Suprapubic skin (tissue), 4 donors: ENCODE results near the gene C2CD5. TPM values are rescaled to one million over a fixed set of nuclear protein-coding genes. Genes with fewer than 3 reads are reported as not detected.

Experiments
- DNase-seq, 2 donors: peaks; one replicate each; pipeline ENCODE4 v3.0.0-alpha.2; 2019; ENCODE audit warnings: low spot score in 2 of 2
- H3K27ac ChIP-seq: fragments of 200-600 bp; sonication (generic); one replicate; pipeline ENCODE4 v1.5.1; 2019
- H3K27me3 ChIP-seq: fragments of 200-600 bp; sonication (generic); one replicate; pipeline ENCODE4 v1.5.1; 2019
- H3K36me3 ChIP-seq: fragments of 200-600 bp; sonication (generic); one replicate; pipeline ENCODE4 v1.5.1; 2019
- H3K4me1 ChIP-seq: fragments of 200-600 bp; sonication (generic); one replicate; pipeline ENCODE4 v1.5.1; 2019
- H3K4me3 ChIP-seq: fragments of 200-600 bp; sonication (generic); one replicate; pipeline ENCODE4 v1.5.1; 2019; ENCODE audit warnings: mild to moderate bottlenecking
- H3K9me3 ChIP-seq: fragments of 200-600 bp; sonication (generic); one replicate; pipeline ENCODE4 v1.5.1; 2019
- EP300 ChIP-seq: sonication (generic); formaldehyde crosslinking; IDR thresholded peaks from one replicate; pipeline ENCODE4 v1.6.1; 2017; ENCODE audit warnings: antibody characterized with exemption
- POLR2A ChIP-seq, 2 donors: fragments of 450-650 bp; IDR thresholded peaks; one replicate each; pipeline ENCODE4 v1.6.1; 2017; ENCODE audit warnings: antibody characterized with exemption in 2 of 2, mild to moderate bottlenecking in 2 of 2, moderate library complexity in 2 of 2
- POLR2AphosphoS5 ChIP-seq, 3 donors: sonication (generic); formaldehyde crosslinking; IDR thresholded peaks; one replicate each; pipeline ENCODE4 v1.6.1; 2017; ENCODE audit warnings: antibody characterized with exemption in 3 of 3
- WGBS: methylation state at CpG from one replicate; pipeline ENCODE4 v1.1.5; 2018; 5-methylcytosine and 5-hydroxymethylcytosine counted together
- total RNA-seq, 4 donors: library from RNA; depleted of rRNA; stranded (reverse); fragments of >200 nt; gene quantifications; one replicate each; pipeline ENCODE4 v1.1.0, GENCODE V29; 2016
- TF ChIP-seq, protein P1 (sequence below), 2 donors: fragments of 200-600 bp in 1 of 2; fragments of 450-650 bp in 1 of 2; sonication (generic) in 1 of 2; IDR thresholded peaks; one replicate each; pipeline ENCODE4 v1.5.1; 2016 to 2019; ENCODE audit warnings: antibody characterized with exemption in 2 of 2, mild to moderate bottlenecking in 1 of 2, moderate library complexity in 1 of 2

The C2CD5 gene
- total RNA-seq, 4 donors from 2014 or later, result 23.1 to 39.2 (median 27.7) TPM

DNA sequence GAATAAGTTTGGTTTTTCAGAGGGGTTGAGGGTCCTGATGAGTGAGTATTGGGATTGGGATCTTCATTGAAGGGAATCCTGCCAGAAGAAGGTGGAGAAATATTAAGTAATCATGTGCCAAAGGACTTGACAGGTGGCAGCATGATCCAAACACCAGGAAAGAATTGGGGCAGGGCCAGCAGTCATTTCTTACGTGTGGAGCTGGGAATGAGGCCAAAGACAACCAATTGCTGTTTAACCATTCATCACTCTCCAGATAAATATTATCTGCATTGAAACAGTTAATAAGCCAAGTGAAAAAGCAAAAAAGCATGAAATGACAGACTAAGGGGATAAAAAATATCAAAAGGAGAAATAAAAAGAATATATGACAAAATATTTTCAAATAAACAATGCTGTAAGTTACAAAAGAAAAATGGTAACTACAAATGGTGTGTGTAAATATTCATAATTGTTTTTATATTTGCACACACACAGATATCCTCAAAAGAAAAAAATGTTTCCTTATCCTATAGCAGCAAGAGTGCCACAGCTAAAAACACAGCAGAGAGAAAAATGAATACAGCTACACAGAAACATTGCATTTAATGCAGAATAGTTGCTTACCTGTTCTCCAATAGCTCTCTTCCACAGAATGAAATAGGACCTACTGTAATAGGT, 26.2 kb downstream of the C2CD5 start:
- WGBS, result 14% methylated on average over 1 of the region's 1 CpG
- H3K27me3 ChIP-seq, result no peaks in the 10 kb centered on the region
- H3K9me3 ChIP-seq, result no peaks in the 10 kb centered on the region
- peaks cover 16% of the 10 kb centered on the region for H3K36me3 ChIP-seq
- DNase-seq, result no peak
- peaks cover 7% of the 10 kb centered on the region for H3K4me1 ChIP-seq
- H3K27ac ChIP-seq, result no peak overlapping the region
- H3K4me3 ChIP-seq, result no peak overlapping the region
- no peak for TF ChIP-seq POLR2A (IDR thresholded peaks at IDR 0.05)
- TF ChIP-seq, protein P1, sequence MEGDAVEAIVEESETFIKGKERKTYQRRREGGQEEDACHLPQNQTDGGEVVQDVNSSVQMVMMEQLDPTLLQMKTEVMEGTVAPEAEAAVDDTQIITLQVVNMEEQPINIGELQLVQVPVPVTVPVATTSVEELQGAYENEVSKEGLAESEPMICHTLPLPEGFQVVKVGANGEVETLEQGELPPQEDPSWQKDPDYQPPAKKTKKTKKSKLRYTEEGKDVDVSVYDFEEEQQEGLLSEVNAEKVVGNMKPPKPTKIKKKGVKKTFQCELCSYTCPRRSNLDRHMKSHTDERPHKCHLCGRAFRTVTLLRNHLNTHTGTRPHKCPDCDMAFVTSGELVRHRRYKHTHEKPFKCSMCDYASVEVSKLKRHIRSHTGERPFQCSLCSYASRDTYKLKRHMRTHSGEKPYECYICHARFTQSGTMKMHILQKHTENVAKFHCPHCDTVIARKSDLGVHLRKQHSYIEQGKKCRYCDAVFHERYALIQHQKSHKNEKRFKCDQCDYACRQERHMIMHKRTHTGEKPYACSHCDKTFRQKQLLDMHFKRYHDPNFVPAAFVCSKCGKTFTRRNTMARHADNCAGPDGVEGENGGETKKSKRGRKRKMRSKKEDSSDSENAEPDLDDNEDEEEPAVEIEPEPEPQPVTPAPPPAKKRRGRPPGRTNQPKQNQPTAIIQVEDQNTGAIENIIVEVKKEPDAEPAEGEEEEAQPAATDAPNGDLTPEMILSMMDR (IDR thresholded peaks at IDR 0.05), result no peak
- no peak for TF ChIP-seq POLR2AphosphoS5 (IDR thresholded peaks at IDR 0.05)
- no peak for TF ChIP-seq EP300

DNA sequence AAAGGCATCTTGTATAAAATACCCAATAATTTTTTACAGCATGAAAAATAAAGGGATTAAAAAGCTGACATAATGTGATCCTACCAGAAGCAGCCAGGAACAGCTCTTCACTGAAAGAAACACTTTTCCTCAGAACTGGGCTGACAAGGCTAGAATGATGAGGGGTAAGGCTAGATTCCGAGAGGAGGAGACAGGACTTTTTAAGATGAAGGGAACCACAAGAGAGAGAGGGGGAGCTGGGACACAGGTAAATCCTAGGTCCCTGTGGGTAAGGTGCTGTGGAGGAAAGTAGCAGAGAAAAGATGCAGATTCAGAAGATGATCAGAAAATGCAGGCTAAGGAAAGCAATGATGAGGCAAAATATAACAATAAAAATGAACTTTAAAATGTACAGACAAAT, 29.5 kb downstream of the C2CD5 start:
- DNase-seq, result no peak
- 89% methylated on average over 1 of the region's 1 CpG for WGBS
- TF ChIP-seq POLR2A (IDR thresholded peaks at IDR 0.05) (no peak), EP300 (no peak), POLR2AphosphoS5 (IDR thresholded peaks at IDR 0.05) (no peak)
- TF ChIP-seq, protein P1 (IDR thresholded peaks at IDR 0.05), result no peak

DNA sequence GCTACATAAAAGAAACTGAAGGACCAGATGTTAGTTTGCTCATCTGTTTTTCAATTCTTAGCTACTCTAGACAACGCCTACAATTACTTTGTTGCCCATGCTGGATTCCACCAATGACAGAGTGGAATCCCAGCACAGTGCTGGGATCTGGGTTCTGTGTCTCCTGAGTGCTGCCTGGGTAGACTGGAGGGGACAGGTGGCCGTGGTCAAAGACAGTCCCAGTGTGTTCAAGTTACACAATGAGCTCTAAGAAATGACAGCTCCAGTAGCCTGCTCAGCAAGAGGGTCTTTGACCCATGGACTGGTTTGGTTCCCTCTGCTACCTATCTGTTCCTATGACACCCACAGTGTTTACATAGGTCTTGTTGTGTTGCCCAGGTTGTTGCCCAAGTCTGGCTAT, 38.5 kb downstream of the C2CD5 start:
- no peak overlapping the region for H3K4me3 ChIP-seq
- TF ChIP-seq POLR2AphosphoS5 (IDR thresholded peaks at IDR 0.05), result no peak
- no peak for TF ChIP-seq POLR2A (IDR thresholded peaks at IDR 0.05)
- TF ChIP-seq, protein P1 (IDR thresholded peaks at IDR 0.05), result no peak
- H3K27ac ChIP-seq, result no peak overlapping the region
- DNase-seq, result no peak
- no peaks in the 10 kb centered on the region for H3K9me3 ChIP-seq
- WGBS, result 85% methylated on average over 2 of the region's 2 CpGs
- peaks cover 32% of the 10 kb centered on the region for H3K36me3 ChIP-seq
- H3K27me3 ChIP-seq, result no peaks in the 10 kb centered on the region
- no peaks in the 10 kb centered on the region for H3K4me1 ChIP-seq

More for the DNA sequence above, 29.5 kb downstream of the C2CD5 start:
- H3K4me3 ChIP-seq, result no peak overlapping the region
- H3K9me3 ChIP-seq, result no peaks in the 10 kb centered on the region
- peaks cover 7% of the 10 kb centered on the region for H3K36me3 ChIP-seq
- H3K27ac ChIP-seq, result no peak overlapping the region
- H3K4me1 ChIP-seq, result peaks cover 7% of the 10 kb centered on the region
- no peaks in the 10 kb centered on the region for H3K27me3 ChIP-seq

- no peaks in the 10 kb centered on the region for H3K4me1 ChIP-seq
- WGBS, result 95% methylated on average over 4 of the region's 4 CpGs
- TF ChIP-seq, protein P1 (IDR thresholded peaks at IDR 0.05), result no peak
- TF ChIP-seq POLR2A (IDR thresholded peaks at IDR 0.05), result no peak
- no peak for TF ChIP-seq POLR2AphosphoS5 (IDR thresholded peaks at IDR 0.05)
- no peak for TF ChIP-seq EP300
- no peak for DNase-seq
- H3K9me3 ChIP-seq, result no peaks in the 10 kb centered on the region
- H3K4me3 ChIP-seq, result no peak overlapping the region
- no peak overlapping the region for H3K27ac ChIP-seq
- H3K36me3 ChIP-seq, result peaks cover 12% of the 10 kb centered on the region
- H3K27me3 ChIP-seq, result no peaks in the 10 kb centered on the region
Measured at GRCh38 chr12:22500100-22500499, 44.2 kb downstream of the C2CD5 start.

DNA sequence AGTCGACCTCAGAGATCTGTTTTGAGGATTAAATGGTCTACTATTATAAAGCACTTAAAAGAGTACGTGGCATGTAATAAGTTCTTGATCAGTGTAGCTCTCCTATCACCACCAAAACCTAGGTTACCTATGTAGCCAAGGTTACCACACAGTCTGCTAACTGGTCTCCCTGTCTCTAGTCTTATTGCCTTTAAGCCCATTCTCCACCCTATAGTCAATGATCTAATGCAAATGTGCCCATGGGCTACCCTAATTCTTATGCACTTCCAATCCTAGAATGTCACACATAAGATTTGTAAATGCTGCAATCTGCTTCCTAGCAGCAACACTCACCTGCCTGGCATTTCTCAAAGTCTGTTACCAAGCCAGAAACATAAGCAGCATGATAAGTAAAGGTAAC, 44.9 kb downstream of the C2CD5 start:
- Histone ChIP-seq H3K27ac (no peak overlapping the region), H3K4me1 (no peaks in the 10 kb centered on the region), H3K4me3 (no peak overlapping the region), H3K36me3 (peaks cover 11% of the 10 kb centered on the region), H3K9me3 (no peaks in the 10 kb centered on the region), H3K27me3 (no peaks in the 10 kb centered on the region)
- no peak for DNase-seq
- 96% methylated on average over 2 of the region's 2 CpGs for WGBS
- TF ChIP-seq, protein P1 (IDR thresholded peaks at IDR 0.05), result no peak
- no peak for TF ChIP-seq EP300
- TF ChIP-seq POLR2A (IDR thresholded peaks at IDR 0.05), result no peak
- no peak for TF ChIP-seq POLR2AphosphoS5 (IDR thresholded peaks at IDR 0.05)
